Non-pigmented ciliary epithelial cell (primary cell): ENCODE data around the gene DMRT3.
A peak's percentile ranks its signal among the peaks of the same experiment; 100 is the strongest.

ENCODE experiments used
- DNase-seq: peaks from one replicate; pipeline ENCODE4 v3.0.0-alpha.2; 2010; ENCODE audit warnings: low read depth

DMRT3 gene

DNA sequence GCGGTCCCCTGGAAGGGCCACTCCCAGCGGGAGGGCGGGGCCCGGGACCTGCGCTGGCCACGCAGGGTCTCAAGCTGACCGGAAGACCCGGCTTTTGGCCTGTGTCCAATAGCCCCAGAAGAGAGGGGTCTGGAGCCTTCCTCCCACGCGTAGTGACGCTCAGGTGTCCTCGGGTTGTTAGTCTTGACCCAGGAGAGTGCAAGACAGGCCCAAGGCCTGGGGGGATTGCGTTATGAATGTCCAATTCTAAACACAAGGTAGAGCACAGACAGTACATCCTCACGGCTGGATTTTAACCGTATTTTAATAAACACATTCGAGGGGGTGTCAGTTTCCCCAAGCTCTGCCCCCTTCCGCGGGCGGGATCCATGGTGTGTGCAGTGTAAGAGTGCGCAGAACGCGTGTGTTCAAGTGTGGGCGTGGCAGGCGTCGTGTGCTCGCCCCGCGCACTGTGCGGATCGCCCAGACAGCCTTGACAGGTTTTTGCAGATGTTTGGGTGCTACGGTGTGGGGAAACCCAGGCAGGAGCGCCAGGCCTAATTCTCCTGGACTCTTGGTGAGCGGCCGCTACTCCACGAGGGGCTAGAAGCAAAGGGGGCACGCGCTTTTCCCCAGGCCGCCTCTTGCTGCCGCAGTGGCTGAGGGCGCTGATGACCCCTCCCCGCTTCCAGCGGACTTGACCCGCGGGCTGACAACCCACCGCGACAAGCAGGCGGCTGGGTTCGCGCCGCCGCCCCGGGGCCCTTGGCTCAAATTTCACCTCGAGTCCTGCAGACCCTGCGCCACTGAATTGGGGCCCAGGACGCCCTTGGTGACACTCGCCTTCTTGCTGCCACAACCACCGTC lies 6.1 kb upstream of the DMRT3 start:
- DNase-seq, result no peak

GRCh38 chr9:971901-972500 lies 4.5 kb upstream of the DMRT3 start:
- DNase-seq, result no peak

DNA sequence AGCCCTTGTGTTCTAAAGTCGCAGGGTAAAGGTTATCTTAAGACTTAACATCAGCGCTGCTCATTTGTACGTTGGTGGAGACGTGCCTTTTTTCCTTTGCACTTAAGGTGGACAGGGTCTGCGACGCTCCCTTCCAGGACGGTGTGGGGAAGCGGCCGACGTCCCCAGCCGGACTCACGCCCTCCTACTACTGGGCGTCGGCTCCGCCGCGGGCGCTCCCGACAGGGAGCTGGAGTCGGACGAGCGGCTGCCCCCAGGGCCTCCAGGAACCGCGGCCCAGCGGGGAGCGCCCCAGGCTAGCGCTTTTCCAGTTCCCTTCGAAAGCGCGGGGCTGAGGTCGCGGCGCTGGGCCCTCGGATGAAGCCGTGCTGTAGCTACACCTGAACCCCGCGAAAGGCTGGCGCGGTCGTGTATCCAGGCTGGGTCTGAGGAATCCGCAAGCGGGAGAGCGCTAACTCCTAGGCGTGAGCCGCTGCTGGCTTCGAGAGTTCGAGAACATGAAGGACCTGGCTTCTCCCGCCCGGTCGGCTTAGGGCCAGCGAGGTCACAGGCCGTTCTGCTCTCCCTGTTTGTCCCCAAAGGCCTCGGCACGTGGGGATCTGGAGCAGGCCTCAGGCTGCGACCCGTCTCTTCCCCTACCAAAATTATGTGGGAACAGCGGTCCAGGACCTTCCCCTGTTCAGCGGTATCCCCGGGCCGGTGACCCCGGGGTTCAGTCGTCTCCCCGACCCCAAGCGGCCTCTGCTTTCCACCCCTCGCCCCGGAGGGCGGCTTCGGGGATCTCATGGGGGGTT lies 3.8 kb upstream of the DMRT3 start:
- no peak for DNase-seq

DNA sequence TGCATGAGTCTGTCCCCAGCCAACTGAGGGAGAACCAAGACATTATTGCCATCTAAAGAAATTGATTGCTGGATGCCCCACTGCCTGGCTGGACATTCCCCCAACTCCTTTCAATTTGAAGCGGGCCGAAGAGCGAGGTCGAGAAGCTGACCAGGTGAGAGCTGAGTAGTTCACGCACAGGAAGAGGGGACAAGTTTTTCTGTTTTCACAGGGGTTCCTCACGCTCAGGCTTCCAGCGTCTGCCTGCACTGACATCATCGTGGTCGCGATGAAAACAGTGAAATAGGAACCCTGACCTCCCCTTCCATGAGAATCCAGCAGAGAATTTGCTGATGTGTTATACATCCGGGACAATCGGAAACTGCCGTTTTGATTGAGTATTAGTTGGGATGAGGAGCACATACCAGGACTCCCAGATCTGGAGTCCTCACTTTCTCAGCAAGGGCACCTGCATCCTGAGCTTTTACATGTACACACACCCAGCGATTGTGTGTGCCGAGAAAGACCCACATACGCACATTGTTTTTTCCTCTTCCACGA lies 3.1 kb upstream of the DMRT3 start:
- DNase-seq, result no peak

GRCh38 chr9:974031-974995 lies 2.1 kb upstream of the DMRT3 start:
- DNase-seq, result no peak

- no peak for DNase-seq
Measured at GRCh38 chr9:974996-975739, 1.3 kb upstream of the DMRT3 start.

- DNase-seq, result no peak
Measured at GRCh38 chr9:975740-976257, 656 bp upstream of the DMRT3 start.

- DNase-seq, result no peak
Measured at GRCh38 chr9:976943-977837, 735 bp downstream of the DMRT3 start.

DNA sequence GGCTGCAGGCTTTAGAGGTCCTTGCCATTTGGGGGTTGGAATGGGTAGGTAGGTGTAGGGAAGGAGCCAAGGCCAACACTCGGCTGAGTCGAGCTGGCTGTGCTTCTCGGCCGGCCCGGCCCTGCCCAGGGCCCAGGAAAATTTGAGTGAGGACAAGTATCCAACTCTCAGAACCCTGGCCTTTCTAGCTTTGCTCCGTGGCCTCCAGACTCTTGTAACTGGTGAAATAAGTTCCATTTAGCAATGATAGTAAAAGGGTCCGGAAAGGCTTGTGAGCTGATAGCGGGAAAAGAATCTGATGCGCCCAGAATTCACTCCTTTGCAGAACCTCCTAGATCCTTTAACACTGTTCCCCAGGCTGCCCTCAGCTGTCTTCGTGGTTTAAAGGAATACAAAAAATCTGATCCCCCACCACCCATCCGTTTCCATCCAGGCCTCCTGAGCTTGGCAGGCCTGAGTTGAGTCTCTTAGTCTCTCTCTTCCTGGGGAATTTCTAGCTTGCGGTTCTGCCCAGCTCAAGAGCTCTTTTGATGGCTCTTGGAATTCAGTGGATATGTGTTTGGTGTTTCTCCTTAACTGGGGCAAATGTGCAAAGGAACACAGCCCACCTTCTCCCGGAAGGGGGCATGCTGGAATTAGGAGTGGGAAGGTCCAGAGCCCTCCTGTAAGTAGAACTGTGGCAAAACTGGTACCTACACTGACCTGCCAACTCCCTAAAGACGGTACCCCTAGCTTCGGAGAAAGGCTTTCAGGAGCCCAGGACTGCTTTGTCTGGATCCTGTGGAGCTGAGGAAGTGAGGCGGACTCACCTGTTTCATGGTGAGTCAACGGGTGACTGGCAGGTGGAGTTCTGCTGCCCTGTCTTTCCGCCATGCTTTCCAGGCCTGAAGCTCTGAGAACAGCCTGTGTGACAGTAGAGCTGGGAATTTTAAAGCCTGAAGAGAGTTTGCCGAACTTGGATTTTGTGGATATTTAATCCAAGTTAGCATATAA lies 1.7 kb downstream of the DMRT3 start:
- DNase-seq, result no peak

GRCh38 chr9:979983-980382 lies 3.5 kb downstream of the DMRT3 start:
- DNase-seq, result no peak

DNA sequence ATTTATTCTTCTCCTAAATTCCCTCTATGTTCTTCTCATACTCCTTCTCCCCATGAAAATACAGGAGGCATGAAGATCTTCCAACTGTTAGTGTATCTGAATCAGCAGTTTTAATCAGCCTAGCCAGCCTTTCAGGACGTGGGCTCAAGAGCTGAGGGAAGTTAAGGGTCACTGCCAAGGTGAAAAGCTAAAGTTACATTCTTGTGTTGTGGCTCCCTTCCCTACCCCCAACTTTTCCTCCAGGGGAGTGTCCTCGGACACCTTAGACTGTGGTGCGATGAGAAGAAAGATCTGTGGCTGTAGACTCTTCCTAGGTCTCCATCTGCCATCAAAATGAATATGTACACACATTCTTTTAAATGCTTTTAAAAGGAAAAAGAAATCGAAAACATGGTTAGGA lies 4.2 kb downstream of the DMRT3 start:
- no peak for DNase-seq

GRCh38 chr9:981491-981898 lies 5.0 kb downstream of the DMRT3 start:
- DNase-seq, result no peak

- no peak for DNase-seq
Measured at GRCh38 chr9:982394-983230, 6.2 kb downstream of the DMRT3 start.

DNA sequence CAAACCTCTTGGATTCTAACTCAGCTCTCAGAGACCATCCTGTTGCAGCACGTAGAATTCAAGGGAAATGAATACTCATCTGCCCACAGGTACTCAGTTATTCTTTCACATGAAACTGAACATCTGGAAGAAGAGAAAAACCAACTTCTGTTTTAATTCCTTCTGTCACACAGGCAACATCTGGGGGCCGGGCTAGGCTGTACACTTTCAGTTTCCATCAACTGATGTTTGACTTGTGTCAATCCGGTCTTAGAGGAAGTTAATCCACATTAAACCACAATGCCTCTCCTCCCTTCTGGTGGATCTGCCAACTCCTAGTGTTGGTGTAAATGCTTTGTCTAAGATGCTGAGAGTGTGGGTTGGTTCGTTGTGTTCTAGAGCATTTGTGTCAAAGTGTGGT lies 17.6 kb downstream of the DMRT3 start:
- no peak for DNase-seq

- no peak for DNase-seq
Measured at GRCh38 chr9:995192-995591, 18.7 kb downstream of the DMRT3 start.

DNA sequence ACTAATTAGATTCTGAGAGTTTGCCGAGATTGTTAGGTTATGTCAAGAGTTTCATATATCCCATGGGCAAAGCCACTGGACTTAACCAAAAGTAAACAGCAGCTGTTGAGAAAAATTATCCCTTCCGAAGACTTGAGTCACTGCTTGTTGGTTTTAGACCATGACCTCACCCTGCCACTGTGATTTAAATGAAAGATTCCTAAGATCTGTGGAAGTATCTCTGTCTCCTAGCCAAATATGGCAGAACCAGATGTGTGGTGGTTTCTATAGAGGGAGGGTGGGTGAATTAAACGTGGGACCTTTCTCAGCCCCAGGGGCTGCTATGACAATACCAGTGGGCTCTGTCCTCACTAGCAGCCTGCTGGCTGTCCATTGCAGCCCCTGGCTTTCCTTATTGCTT lies 19.3 kb downstream of the DMRT3 start:
- peak; percentile 10 for DNase-seq
